Lower lobe of right lung (tissue), 2 donors: ENCODE data around the gene KLRK1. TPM values are rescaled to one million over a fixed set of nuclear protein-coding genes. Genes with fewer than 3 reads are reported as not detected.
A peak's percentile ranks its signal among the peaks of the same experiment; 100 is the strongest.

ENCODE experiments used
- ATAC-seq, 2 donors: fragments of 200-7000 bp; cut with Tn5 transposase; one replicate each; pipeline ENCODE4 v1.9.1; 2020 to 2022; ENCODE audit warnings: mild to moderate bottlenecking in 2 of 2, moderate library complexity in 2 of 2
- DNase-seq: peaks from one replicate; pipeline ENCODE4 v3.0.0-alpha.2; 2020
- H3K27ac ChIP-seq: fragments of 200-600 bp; one replicate; pipeline ENCODE4 v1.8.0; 2022
- H3K27me3 ChIP-seq: fragments of 200-600 bp; one replicate; pipeline ENCODE4 v1.8.0; 2022; ENCODE audit warnings: low read depth
- H3K36me3 ChIP-seq: fragments of 200-600 bp; one replicate; pipeline ENCODE4 v1.8.0; 2022; ENCODE audit warnings: mild to moderate bottlenecking
- H3K4me1 ChIP-seq: fragments of 200-600 bp; one replicate; pipeline ENCODE4 v1.8.0; 2022
- H3K4me3 ChIP-seq: fragments of 200-600 bp; one replicate; pipeline ENCODE4 v1.8.0; 2022; ENCODE audit warnings: mild to moderate bottlenecking
- H3K9me3 ChIP-seq: fragments of 200-600 bp; one replicate; pipeline ENCODE4 v1.8.0; 2022
- intact Hi-C: fragments of 100-400 bp; cut with DNase I; formaldehyde crosslinking; loops from one replicate; pipeline ENCODE4 v1.11.0; 2022
- total RNA-seq: library from RNA; stranded (reverse); fragmentation: NEBNext Ultra II Directional; extraction: Animal tissue kit (Norgen Biotek cat#: 25700); gene quantifications from one replicate; pipeline ENCODE4 v1.2.1, GENCODE V29; 2021
- TF ChIP-seq, protein P1 (sequence below): fragments of 200-600 bp; IDR thresholded peaks from one replicate; pipeline ENCODE4 v1.8.0; 2022; ENCODE audit warnings: antibody characterized with exemption, mild to moderate bottlenecking
- donor health status: DM: no; HTN: yes; CAD: no; lungs with severe emphysema.

Gene KLRK1
- total RNA-seq, 1 donor from 2014 or later = 7.5 TPM

DNA sequence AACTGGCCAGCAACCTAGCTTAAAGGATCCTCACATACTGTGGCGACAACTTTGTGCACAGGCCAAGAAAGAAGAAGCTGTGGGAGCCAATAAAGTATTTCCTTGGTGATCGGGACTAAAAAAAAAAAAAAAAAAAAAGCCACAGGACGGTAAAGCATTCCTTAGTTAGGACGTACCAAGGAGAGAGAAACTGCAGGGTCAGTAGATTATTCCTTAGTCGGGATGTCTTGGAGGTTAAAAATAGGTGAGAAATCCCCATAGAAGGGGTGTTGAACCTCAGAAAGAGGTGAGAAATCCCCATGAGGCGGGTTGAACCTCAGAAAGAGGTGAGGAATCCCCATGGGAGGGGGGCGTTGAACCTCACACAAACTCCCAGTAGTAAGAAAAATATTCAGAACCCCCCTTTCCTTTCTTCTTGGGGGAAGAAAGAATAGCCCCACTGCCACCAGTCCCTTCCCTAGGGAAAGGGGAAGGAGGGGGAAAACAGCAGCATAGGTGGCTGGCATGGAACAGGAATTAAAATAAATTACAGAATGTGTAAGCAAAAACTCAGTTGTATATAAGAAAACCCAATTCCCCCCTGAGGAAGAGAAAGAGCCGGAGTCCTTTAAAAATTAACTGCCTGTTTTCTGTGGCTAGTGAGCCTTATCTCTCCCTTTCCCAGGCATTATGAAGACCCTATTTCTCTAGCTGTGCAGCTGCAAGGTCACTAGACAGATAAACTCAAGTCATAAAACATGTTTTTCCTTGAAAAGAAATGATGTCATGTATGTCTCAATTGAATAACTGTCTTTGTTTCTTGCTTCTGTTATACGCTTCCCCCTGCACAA lies 26.8 kb downstream of the KLRK1 start:
- H3K36me3 ChIP-seq = no peaks in the 10 kb centered on the region
- H3K27me3 ChIP-seq = no peaks in the 10 kb centered on the region
- no peak overlapping the region for H3K4me3 ChIP-seq
- no peak for ATAC-seq
- peaks cover 26% of the 10 kb centered on the region for H3K4me1 ChIP-seq
- TF ChIP-seq, protein P1, sequence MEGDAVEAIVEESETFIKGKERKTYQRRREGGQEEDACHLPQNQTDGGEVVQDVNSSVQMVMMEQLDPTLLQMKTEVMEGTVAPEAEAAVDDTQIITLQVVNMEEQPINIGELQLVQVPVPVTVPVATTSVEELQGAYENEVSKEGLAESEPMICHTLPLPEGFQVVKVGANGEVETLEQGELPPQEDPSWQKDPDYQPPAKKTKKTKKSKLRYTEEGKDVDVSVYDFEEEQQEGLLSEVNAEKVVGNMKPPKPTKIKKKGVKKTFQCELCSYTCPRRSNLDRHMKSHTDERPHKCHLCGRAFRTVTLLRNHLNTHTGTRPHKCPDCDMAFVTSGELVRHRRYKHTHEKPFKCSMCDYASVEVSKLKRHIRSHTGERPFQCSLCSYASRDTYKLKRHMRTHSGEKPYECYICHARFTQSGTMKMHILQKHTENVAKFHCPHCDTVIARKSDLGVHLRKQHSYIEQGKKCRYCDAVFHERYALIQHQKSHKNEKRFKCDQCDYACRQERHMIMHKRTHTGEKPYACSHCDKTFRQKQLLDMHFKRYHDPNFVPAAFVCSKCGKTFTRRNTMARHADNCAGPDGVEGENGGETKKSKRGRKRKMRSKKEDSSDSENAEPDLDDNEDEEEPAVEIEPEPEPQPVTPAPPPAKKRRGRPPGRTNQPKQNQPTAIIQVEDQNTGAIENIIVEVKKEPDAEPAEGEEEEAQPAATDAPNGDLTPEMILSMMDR = no peak
- H3K27ac ChIP-seq = peak overlapping the region; percentile 90
- no peak for DNase-seq
- intact Hi-C loops = no loop called here
- H3K9me3 ChIP-seq = no peaks in the 10 kb centered on the region

DNA sequence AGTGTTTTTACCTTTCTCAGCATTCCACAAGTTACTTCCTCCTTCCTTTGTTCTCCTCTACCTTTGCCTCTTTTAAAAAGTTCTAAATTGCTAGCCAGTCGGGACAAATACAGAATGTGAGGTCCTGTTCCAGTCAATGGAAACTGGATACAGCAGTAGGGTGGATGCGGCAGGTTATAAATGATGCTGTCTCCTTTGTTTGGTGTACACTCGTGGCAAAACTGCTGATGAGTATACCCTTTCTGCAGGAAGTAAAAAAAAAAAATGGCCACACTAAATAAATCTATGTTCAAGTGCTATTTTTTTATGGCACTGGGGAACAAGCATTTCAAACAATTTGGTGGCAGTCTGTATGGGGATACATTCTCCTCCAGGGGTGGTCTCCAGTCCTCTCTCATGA lies 27.5 kb downstream of the KLRK1 start:
- Histone ChIP-seq H3K4me1 (peaks cover 26% of the 10 kb centered on the region), H3K27ac (peak overlapping the region; percentile 90), H3K36me3 (no peaks in the 10 kb centered on the region), H3K4me3 (no peak overlapping the region), H3K27me3 (no peaks in the 10 kb centered on the region), H3K9me3 (no peaks in the 10 kb centered on the region)
- DNase-seq = no peak
- no peak for ATAC-seq
- intact Hi-C loops = no loop called here
- TF ChIP-seq, protein P1 = no peak

DNA sequence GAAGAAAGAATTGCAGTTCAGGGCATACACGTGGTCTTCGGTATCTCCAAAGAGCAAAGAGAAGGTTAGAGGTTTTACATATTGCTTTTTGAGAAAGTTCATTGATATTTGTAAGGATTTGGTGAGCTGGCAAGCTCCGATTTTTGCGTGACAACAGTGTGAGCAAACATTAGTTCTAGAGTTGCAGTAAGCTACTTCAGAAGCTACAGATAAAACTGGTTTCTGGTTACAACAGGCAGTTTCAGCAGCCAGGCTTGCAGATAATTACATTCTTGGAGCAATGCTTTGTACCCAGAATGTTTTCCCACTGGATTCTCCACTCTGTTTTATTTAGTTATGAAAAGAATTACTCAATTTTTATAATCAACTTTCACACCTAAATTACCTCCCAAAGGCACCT lies 28.2 kb downstream of the KLRK1 start:
- H3K36me3 ChIP-seq = no peaks in the 10 kb centered on the region
- ATAC-seq = no peak
- H3K4me3 ChIP-seq = no peak overlapping the region
- peaks cover 21% of the 10 kb centered on the region for H3K4me1 ChIP-seq
- TF ChIP-seq, protein P1 = no peak
- peak overlapping the region; percentile 21 for H3K27ac ChIP-seq
- no peak for DNase-seq
- H3K9me3 ChIP-seq = no peaks in the 10 kb centered on the region
- intact Hi-C loops = no loop called here
- H3K27me3 ChIP-seq = no peaks in the 10 kb centered on the region

DNA sequence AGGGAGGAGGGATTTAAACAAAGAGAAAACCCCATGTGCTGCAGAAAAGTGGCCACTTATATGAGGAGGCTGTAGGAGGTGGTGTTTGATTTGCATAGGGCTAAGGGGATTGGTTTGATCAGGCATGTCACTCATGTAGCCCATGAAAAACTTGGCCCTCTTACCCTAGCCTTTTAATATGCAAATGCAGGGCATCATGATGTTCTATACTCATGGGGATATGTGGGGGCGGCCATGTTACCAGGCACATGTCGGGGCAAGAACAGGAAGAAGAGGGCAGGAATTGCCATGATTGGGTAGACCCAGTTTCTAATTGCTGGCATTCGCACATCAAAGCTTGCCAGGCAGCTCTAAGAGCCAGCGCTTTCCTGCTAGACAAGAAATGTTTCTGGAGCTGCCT lies 28.8 kb downstream of the KLRK1 start:
- H3K27ac ChIP-seq = no peak overlapping the region
- ATAC-seq (peak in 1 of 2 donors; percentile 14), DNase-seq (no peak)
- H3K4me3 ChIP-seq = no peak overlapping the region
- intact Hi-C loops = no loop called here
- no peaks in the 10 kb centered on the region for H3K9me3 ChIP-seq
- TF ChIP-seq, protein P1 = no peak
- H3K27me3 ChIP-seq = no peaks in the 10 kb centered on the region
- no peaks in the 10 kb centered on the region for H3K36me3 ChIP-seq
- H3K4me1 ChIP-seq = peaks cover 15% of the 10 kb centered on the region

DNA sequence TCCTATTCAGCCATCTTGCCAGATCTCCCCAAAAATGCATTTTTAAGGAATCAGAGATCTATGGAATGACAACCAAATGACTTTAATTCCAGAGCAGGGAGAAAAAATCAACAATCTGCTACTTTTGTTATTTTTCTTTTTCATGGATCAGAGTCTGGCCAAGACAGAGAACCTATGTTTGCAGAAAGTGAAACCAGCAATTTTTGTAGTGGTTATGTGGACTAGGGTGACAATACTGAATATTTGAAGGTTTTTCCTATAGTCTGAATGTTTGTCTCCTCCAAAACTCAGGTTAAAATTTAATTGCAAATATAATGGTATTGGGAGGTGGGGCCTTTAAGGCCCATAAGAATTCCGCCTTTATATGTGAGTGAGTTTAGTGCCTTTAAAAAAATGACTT lies 30.9 kb downstream of the KLRK1 start:
- Histone ChIP-seq H3K4me3 (no peak overlapping the region), H3K27me3 (no peaks in the 10 kb centered on the region), H3K4me1 (peaks cover 6% of the 10 kb centered on the region), H3K27ac (no peak overlapping the region), H3K36me3 (no peaks in the 10 kb centered on the region), H3K9me3 (no peaks in the 10 kb centered on the region)
- no peak for DNase-seq
- no peak for ATAC-seq
- TF ChIP-seq, protein P1 = no peak
- intact Hi-C loops = no loop called here
